GM12878 (cell line): ENCODE data around the gene CCDC170. TPM values are rescaled to one million over a fixed set of nuclear protein-coding genes. Genes with fewer than 3 reads are reported as not detected.

Experiments used
- ATAC-seq: fragments of 200-7000 bp; cut with Tn5 transposase; 3 replicates; pipeline ENCODE4 v1.9.1; 2020; ENCODE audit warnings: mild to moderate bottlenecking, moderate library complexity
- BruUV-seq: library from RNA; stranded (reverse); fragments of 400-500 nt; replicated peaks from 2 replicates; lab custom pipeline; 2021; lab: Mats Ljungman, UMichigan
- CTCF ChIA-PET: fragments of 300-600 bp; sonication (Branson Sonifier 250); formaldehyde crosslinking; extraction: SDS; loops from one replicate; lab custom pipeline; 2021; ENCODE audit warnings: inconsistent platforms; lab: Yijun Ruan, JAX
- POLR2A ChIA-PET: fragments of 350-600 bp; formaldehyde crosslinking; extraction: SDS; loops from one replicate; lab custom pipeline; 2021; ENCODE audit warnings: inconsistent platforms; lab: Charles Lee
- RAD21 ChIA-PET: fragments of 300-600 bp; sonication (Branson Sonifier 250); formaldehyde crosslinking; loops from one replicate; lab custom pipeline; 2023; ENCODE audit warnings: antibody characterized with exemption; ENCODE audit not compliant: unreplicated experiment; lab: Charles Lee
- SMC1A ChIA-PET: fragments of 300-600 bp; sonication (Branson Sonifier 250); formaldehyde crosslinking; loops from one replicate; lab custom pipeline; 2023; ENCODE audit not compliant: unreplicated experiment, uncharacterized antibody; lab: Charles Lee
- DNase-seq: peaks from one replicate; pipeline ENCODE4 v3.0.0-alpha.2; 2011; ENCODE audit warnings: low read depth, low spot score
- FAIRE-seq: peaks from 3 replicates; lab custom pipeline; 2011; peaks lifted over from hg19 to GRCh38; lab: Jason Lieb, UNC
- H2AFZ ChIP-seq: 2 replicates; pipeline ENCODE4 v1.6.0; 2011; ENCODE audit warnings: low read depth, low read length, control low read depth; ENCODE audit not compliant: control insufficient read depth
- H3K27ac ChIP-seq: 2 replicates; pipeline ENCODE4 v1.5.1; 2011; ENCODE audit warnings: control low read depth; ENCODE audit not compliant: control insufficient read depth, insufficient read depth
- H3K27me3 ChIP-seq, 2 experiments: replicated peaks in 1 of 2; 2 replicates each; pipeline versions ENCODE4 v1.6.0 to v1.6.1; 2011; ENCODE audit warnings: low read length in 1 of 2; ENCODE audit not compliant: control insufficient read depth in 2 of 2, insufficient read depth in 2 of 2
- H3K36me3 ChIP-seq, 2 experiments: 2 replicates each; pipeline ENCODE4 v1.5.1; 2011; ENCODE audit warnings: low read length in 1 of 2; ENCODE audit not compliant: control insufficient read depth in 2 of 2, insufficient read depth in 2 of 2
- H3K4me1 ChIP-seq: 2 replicates; pipeline ENCODE4 v1.6.1; 2011; ENCODE audit warnings: mild to moderate bottlenecking, low read length, moderate library complexity, mixed read lengths; ENCODE audit not compliant: control insufficient read depth, insufficient read depth
- H3K4me2 ChIP-seq: 2 replicates; pipeline ENCODE4 v1.6.0; 2011; ENCODE audit warnings: control low read depth; ENCODE audit not compliant: control insufficient read depth, insufficient read depth
- H3K4me3 ChIP-seq: fragments of 200-600 bp; sonication (generic); 2 replicates; pipeline ENCODE4 v1.5.1; 2016
- H3K79me2 ChIP-seq: 2 replicates; pipeline ENCODE4 v1.6.0; 2011; ENCODE audit warnings: low read length; ENCODE audit not compliant: control insufficient read depth, insufficient read depth
- H3K9ac ChIP-seq: 2 replicates; pipeline ENCODE4 v1.8.0; 2011; ENCODE audit warnings: low read length, control low read depth, mixed read lengths; ENCODE audit not compliant: control insufficient read depth, insufficient read depth
- H3K9me3 ChIP-seq: replicated peaks from 3 replicates; pipeline ENCODE4 v1.5.1; 2011; ENCODE audit warnings: mild to moderate bottlenecking, low read length; ENCODE audit not compliant: control insufficient read depth, insufficient read depth
- H4K20me1 ChIP-seq: 2 replicates; pipeline ENCODE4 v1.6.0; 2011; ENCODE audit not compliant: control insufficient read depth, insufficient read depth
- CBX3 ChIP-seq: fragments of 200-600 bp; sonication (generic); IDR thresholded peaks from 2 replicates; pipeline ENCODE4 v1.6.1; 2016; ENCODE audit warnings: low read depth, borderline replicate concordance
- E2F8 ChIP-seq: fragments of 450-650 bp; IDR thresholded peaks from 2 replicates; pipeline ENCODE4 v1.6.1; 2018; ENCODE audit warnings: mild to moderate bottlenecking, low read depth, moderate library complexity; ENCODE audit not compliant: partially characterized antibody
- EED ChIP-seq: sonication (generic); IDR thresholded peaks from 2 replicates; pipeline ENCODE4 v1.6.1; 2016; ENCODE audit warnings: antibody characterized with exemption, low read depth
- ETV6 ChIP-seq, 2 experiments: fragments of 450-650 bp in 1 of 2; IDR thresholded peaks in 1 of 2; conservative IDR thresholded peaks in 1 of 2; 2 replicates each; pipeline ENCODE4 v1.6.1; 2014; ENCODE audit warnings: antibody characterized with exemption in 1 of 2, borderline replicate concordance in 1 of 2, low read depth in 1 of 2, mild to moderate bottlenecking in 1 of 2, moderate library complexity in 1 of 2
- EZH2 ChIP-seq: IDR thresholded peaks from 2 replicates; pipeline ENCODE4 v1.6.1; 2012; ENCODE audit warnings: low read depth, mild to moderate bottlenecking, control low read depth, inconsistent platforms, low read length, borderline replicate concordance; ENCODE audit not compliant: control insufficient read depth
- FOXK2 ChIP-seq: fragments of 450-650 bp; IDR thresholded peaks from 2 replicates; pipeline ENCODE4 v1.6.1; 2017; ENCODE audit warnings: mild to moderate bottlenecking, moderate library complexity
- HCFC1 ChIP-seq: fragments of 150-350 bp; IDR thresholded peaks from 2 replicates; pipeline ENCODE4 v1.6.1; 2014; ENCODE audit warnings: low read length
- HDAC2 ChIP-seq: fragments of 200-600 bp; sonication (generic); IDR thresholded peaks from 2 replicates; pipeline ENCODE4 v1.6.1; 2017
- KLF5 ChIP-seq: fragments of 450-650 bp; IDR thresholded peaks from 2 replicates; pipeline ENCODE4 v1.6.1; 2014; ENCODE audit warnings: mild to moderate bottlenecking; ENCODE audit not compliant: partially characterized antibody
- MTA3 ChIP-seq: IDR thresholded peaks from 2 replicates; pipeline ENCODE4 v1.6.1; 2012; ENCODE audit warnings: low read length, inconsistent platforms, borderline replicate concordance
- MXI1 ChIP-seq: fragments of 150-350 bp; IDR thresholded peaks from 2 replicates; pipeline ENCODE4 v1.6.1; 2011; ENCODE audit warnings: low read depth, mild to moderate bottlenecking, inconsistent platforms, low read length, improper control_type of control experiment
- NFIC ChIP-seq: IDR thresholded peaks from 2 replicates; pipeline ENCODE4 v1.6.1; 2012; ENCODE audit warnings: low read depth, mild to moderate bottlenecking, inconsistent platforms, low read length, moderate library complexity
- POLR2A ChIP-seq: IDR thresholded peaks from 2 replicates; pipeline ENCODE4 v1.6.1; 2011; ENCODE audit warnings: low read depth, mild to moderate bottlenecking, low read length
- RUNX3 ChIP-seq: IDR thresholded peaks from 2 replicates; pipeline ENCODE4 v1.6.1; 2012; ENCODE audit warnings: low read length, inconsistent platforms
- STAT3 ChIP-seq: IDR thresholded peaks from 2 replicates; pipeline ENCODE4 v1.6.1; 2011; ENCODE audit warnings: low read depth, low read length, improper control_type of control experiment
- ZNF274 ChIP-seq: IDR thresholded peaks from one replicate; pipeline ENCODE4 v1.8.0; 2011; ENCODE audit not compliant: insufficient read length, insufficient read depth
- ZNF622 ChIP-seq: fragments of 450-650 bp; IDR thresholded peaks from 2 replicates; pipeline ENCODE4 v1.6.1; 2017; ENCODE audit warnings: mild to moderate bottlenecking, inconsistent platforms
- ZZZ3 ChIP-seq: IDR thresholded peaks from 2 replicates; pipeline ENCODE4 v1.6.1; 2011; ENCODE audit warnings: low read depth; ENCODE audit not compliant: control insufficient read depth, insufficient read length
- WGBS: methylation state at CpG from one replicate; pipeline ENCODE4 v1.1.6; 2016; ENCODE audit warnings: low lambda C conversion rate; ENCODE audit not compliant: insufficient replicate concordance, insufficient coverage; ENCODE audit errors: missing lambda C conversion rate; 5-methylcytosine and 5-hydroxymethylcytosine counted together
- in situ Hi-C: fragments of 300-500 bp; cut with MboI; formaldehyde crosslinking; loops from 9 replicates; pipeline ENCODE4 v1.14.3; 2018; ENCODE audit warnings: mixed read lengths
- intact Hi-C: fragments of 100-400 bp; cut with micrococcal nuclease; formaldehyde crosslinking; loops from one replicate; pipeline ENCODE4 v1.14.2; 2022; ENCODE audit not compliant: unreplicated experiment
- polyA plus RNA-seq, 11 experiments: library from polyadenylated mRNA; depleted of rRNA in 4 of 11; unstranded in 6 of 11; stranded (reverse) in 5 of 11; fragments of >200 nt; fragmentation: Nextera tagmentation in 4 of 11; fragmentation: Illumina TruSeq in 1 of 11; extraction: Ambion mirVana in 4 of 11; extraction: Trizol in 1 of 11; gene quantifications; 1 replicate in 1 of 11; 2 replicates in 10 of 11; pipeline versions ENCODE4 v1.2.1 to v1.2.3, GENCODE V29; 2011 to 2016; ENCODE audit warnings: inconsistent platforms in 2 of 11, missing spikeins in 2 of 11, low read depth in 1 of 11
- total RNA-seq, 4 experiments: library from RNA; depleted of rRNA in 3 of 4; stranded (reverse); fragments of >200 nt in 3 of 4; fragmentation: Illumina TruSeq in 1 of 4; extraction: Trizol in 1 of 4; gene quantifications; 2 replicates each; pipeline versions ENCODE4 v1.2.1 to v1.2.3, GENCODE V29; 2013 to 2021
- TF ChIP-seq, protein P1 (sequence below): IDR thresholded peaks from 2 replicates; pipeline ENCODE4 v1.6.1; 2012; ENCODE audit warnings: mild to moderate bottlenecking, low read depth, low read length
- TF ChIP-seq, protein P2 (sequence below): IDR thresholded peaks from 2 replicates; pipeline ENCODE4 v1.6.1; 2011; ENCODE audit warnings: borderline replicate concordance, low read depth, mild to moderate bottlenecking, moderate library complexity, low read length; ENCODE audit not compliant: insufficient read depth, poor library complexity, severe bottlenecking

The CCDC170 gene
- total and polyA plus RNA-seq, 10 of the 15 experiments (the other 5 are each of a cell fraction or from before 2014, with no cell fraction given): not detected

DNA sequence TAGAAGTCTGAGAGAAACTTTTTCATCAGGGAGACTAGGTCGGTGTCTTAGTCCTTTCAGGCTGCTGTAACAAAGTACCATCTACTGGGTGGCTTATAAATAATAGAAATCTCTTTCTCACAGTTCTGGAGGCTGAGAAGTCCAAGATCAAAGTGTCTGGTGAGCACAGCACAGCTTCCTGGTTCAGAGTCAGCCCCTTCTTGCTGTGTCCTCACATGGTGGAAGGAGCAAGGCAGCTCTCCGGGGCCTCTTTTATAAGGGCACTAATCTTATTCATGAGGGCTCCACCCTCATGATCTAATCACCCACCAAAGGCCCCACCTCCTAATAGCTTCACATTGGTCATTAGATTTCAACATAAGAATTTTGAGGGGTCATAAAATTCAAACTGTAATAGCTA is 122.8 kb downstream of the CCDC170 start:
- Histone ChIP-seq H3K4me2 (no peak overlapping the region), H2AFZ (no peak overlapping the region), H3K9ac (no peak overlapping the region), H3K4me1 (no peaks in the 10 kb centered on the region), H3K79me2 (no peaks in the 10 kb centered on the region), H3K4me3 (no peak overlapping the region), H3K36me3 (no peaks in the 10 kb centered on the region), H4K20me1 (no peaks in the 10 kb centered on the region), H3K9me3 (no peaks in the 10 kb centered on the region), H3K27me3 (no peaks in the 10 kb centered on the region), H3K27ac (no peak overlapping the region)
- BruUV-seq: no TSS peak
- FAIRE-seq (no peak), ATAC-seq (no peak), DNase-seq (no peak)
- CTCF ChIA-PET: interaction anchor here (0.9 kb wide), 1 partner anchor 651 kb away, joined by 3 read pairs; no protein-coding TSS in a partner anchor
- 38% methylated on average over 2 of the region's 2 CpGs for whole genome bisulfite sequencing
- SMC1A ChIA-PET: no interaction called here
- TF ChIP-seq EZH2: no peak
- TF ChIP-seq E2F8: no peak
- TF ChIP-seq KLF5: no peak
- no peak for TF ChIP-seq ETV6 (conservative IDR thresholded peaks at IDR 0.05 in 1 of 2, IDR thresholded peaks at IDR 0.05 in 1 of 2; ENCODE audit: borderline replicate concordance in 1 of 2, low read depth in 1 of 2)
- no peak for TF ChIP-seq MTA3
- no peak for TF ChIP-seq ZNF274
- no peak for TF ChIP-seq ZZZ3
- TF ChIP-seq EED: no peak
- no peak for TF ChIP-seq CBX3
- TF ChIP-seq NFIC: no peak
- TF ChIP-seq, protein P1, sequence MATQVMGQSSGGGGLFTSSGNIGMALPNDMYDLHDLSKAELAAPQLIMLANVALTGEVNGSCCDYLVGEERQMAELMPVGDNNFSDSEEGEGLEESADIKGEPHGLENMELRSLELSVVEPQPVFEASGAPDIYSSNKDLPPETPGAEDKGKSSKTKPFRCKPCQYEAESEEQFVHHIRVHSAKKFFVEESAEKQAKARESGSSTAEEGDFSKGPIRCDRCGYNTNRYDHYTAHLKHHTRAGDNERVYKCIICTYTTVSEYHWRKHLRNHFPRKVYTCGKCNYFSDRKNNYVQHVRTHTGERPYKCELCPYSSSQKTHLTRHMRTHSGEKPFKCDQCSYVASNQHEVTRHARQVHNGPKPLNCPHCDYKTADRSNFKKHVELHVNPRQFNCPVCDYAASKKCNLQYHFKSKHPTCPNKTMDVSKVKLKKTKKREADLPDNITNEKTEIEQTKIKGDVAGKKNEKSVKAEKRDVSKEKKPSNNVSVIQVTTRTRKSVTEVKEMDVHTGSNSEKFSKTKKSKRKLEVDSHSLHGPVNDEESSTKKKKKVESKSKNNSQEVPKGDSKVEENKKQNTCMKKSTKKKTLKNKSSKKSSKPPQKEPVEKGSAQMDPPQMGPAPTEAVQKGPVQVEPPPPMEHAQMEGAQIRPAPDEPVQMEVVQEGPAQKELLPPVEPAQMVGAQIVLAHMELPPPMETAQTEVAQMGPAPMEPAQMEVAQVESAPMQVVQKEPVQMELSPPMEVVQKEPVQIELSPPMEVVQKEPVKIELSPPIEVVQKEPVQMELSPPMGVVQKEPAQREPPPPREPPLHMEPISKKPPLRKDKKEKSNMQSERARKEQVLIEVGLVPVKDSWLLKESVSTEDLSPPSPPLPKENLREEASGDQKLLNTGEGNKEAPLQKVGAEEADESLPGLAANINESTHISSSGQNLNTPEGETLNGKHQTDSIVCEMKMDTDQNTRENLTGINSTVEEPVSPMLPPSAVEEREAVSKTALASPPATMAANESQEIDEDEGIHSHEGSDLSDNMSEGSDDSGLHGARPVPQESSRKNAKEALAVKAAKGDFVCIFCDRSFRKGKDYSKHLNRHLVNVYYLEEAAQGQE: no peak
- no peak for TF ChIP-seq ZNF622
- no peak for TF ChIP-seq FOXK2
- no peak for TF ChIP-seq MXI1
- TF ChIP-seq RUNX3: no peak
- TF ChIP-seq POLR2A: no peak
- TF ChIP-seq HDAC2: no peak
- TF ChIP-seq, protein P2, sequence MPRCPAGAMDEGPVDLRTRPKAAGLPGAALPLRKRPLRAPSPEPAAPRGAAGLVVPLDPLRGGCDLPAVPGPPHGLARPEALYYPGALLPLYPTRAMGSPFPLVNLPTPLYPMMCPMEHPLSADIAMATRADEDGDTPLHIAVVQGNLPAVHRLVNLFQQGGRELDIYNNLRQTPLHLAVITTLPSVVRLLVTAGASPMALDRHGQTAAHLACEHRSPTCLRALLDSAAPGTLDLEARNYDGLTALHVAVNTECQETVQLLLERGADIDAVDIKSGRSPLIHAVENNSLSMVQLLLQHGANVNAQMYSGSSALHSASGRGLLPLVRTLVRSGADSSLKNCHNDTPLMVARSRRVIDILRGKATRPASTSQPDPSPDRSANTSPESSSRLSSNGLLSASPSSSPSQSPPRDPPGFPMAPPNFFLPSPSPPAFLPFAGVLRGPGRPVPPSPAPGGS: no peak
- TF ChIP-seq STAT3: no peak
- TF ChIP-seq HCFC1: no peak
- POLR2A ChIA-PET: no interaction called here
- intact Hi-C loops (no loop called here), in situ Hi-C loops (no loop called here)
- RAD21 ChIA-PET: interaction anchor here (0.6 kb wide), 1 partner anchor 11 kb away, joined by 3 read pairs; no protein-coding TSS in a partner anchor
